Measurements from ENCODE around the gene TMLHE. TPM values are rescaled to one million over a fixed set of nuclear protein-coding genes. Genes with fewer than 3 reads are reported as not detected.

TMLHE gene
- total and polyA plus RNA-seq, 4 donors: 14.5 to 29.3 (median 21.8) TPM

GRCh38 chrX:155441097-155441496 lies 171.7 kb downstream of the TMLHE start:
- H3K27me3 ChIP-seq (ENCODE audit: control insufficient read depth, insufficient read depth, low read length): no peaks in the 10 kb centered on the region
- DNase-seq (ENCODE audit: low read depth in 4 of 6, low spot score in 6 of 6): no peak
- no peaks in the 10 kb centered on the region for H3K36me3 ChIP-seq (ENCODE audit: control insufficient read depth, insufficient read depth, low read length)
- H3K4me3 ChIP-seq (ENCODE audit: low read depth, low read length): no peak overlapping the region
- H3K9me3 ChIP-seq (ENCODE audit: control insufficient read depth, insufficient read depth, low read length): peaks cover 8% of the 10 kb centered on the region
- no peaks in the 10 kb centered on the region for H3K4me1 ChIP-seq (ENCODE audit: control insufficient read depth, insufficient read depth, low read length)
- H3K27ac ChIP-seq (ENCODE audit: low read depth, low read length): no peak overlapping the region

Small RNAs within 50 kb of the gene (small RNA-seq; reads per million reads assigned to genes)
- not detected for gene MIR1184-3 (ENCODE audit: low replicate concordance)

Other genes starting within 250 kb of the TMLHE start
- not detected for gene F8A2, start 230.9 kb downstream of the TMLHE start, total RNA-seq
- gene F8A2, start 230.9 kb downstream of the TMLHE start, polyA plus RNA-seq (ENCODE audit: insufficient read length in 2 of 2): not detected
- 1 to 10 TPM in 1 of 2 donors, under 1 TPM in 1; 0.88 to 2.4 TPM for gene F8A3, start 154.3 kb downstream of the TMLHE start, total RNA-seq
- gene F8A3, start 154.3 kb downstream of the TMLHE start, polyA plus RNA-seq (ENCODE audit: insufficient read length in 2 of 2): 1 to 10 TPM; 5.8 to 7.8 TPM
- gene SPRY3, start 366 bp downstream of the TMLHE start, total RNA-seq: 1 to 10 TPM; 2.2 to 5.0 TPM
- gene SPRY3, start 366 bp downstream of the TMLHE start, polyA plus RNA-seq (ENCODE audit: insufficient read length in 2 of 2): 1 to 10 TPM; 5.3 to 5.5 TPM